Occipital lobe (tissue), 2 donors: ENCODE data around the gene ITIH4. TPM values are rescaled to one million over a fixed set of nuclear protein-coding genes. Genes with fewer than 3 reads are reported as not detected.
A peak's percentile ranks its signal among the peaks of the same experiment; 100 is the strongest.
"Not testable (repeated sequence)": the region's sequence is repeated elsewhere in the genome, so short reads cannot be mapped to it uniquely, and the experiment has no call there.

ENCODE experiments used
- DNase-seq: peaks from one replicate; lab custom pipeline; 2025; lab: John Stamatoyannopoulos, UW
- total RNA-seq: library from RNA; depleted of rRNA; stranded (reverse); fragments of >200 nt; gene quantifications from one replicate; pipeline ENCODE4 v1.2.3, GENCODE V29; 2014

The ITIH4 gene
- total RNA-seq, 1 donor from 2014 or later = 2.8 TPM

- no peak for DNase-seq
Measured at GRCh38 chr3:52784021-52784621, 46.4 kb downstream of the ITIH4 start.

- DNase-seq = no peak
Measured at GRCh38 chr3:52783211-52783555, 47.3 kb downstream of the ITIH4 start.

GRCh38 chr3:52782412-52783210 is 47.9 kb downstream of the ITIH4 start:
- no peak for DNase-seq

DNA sequence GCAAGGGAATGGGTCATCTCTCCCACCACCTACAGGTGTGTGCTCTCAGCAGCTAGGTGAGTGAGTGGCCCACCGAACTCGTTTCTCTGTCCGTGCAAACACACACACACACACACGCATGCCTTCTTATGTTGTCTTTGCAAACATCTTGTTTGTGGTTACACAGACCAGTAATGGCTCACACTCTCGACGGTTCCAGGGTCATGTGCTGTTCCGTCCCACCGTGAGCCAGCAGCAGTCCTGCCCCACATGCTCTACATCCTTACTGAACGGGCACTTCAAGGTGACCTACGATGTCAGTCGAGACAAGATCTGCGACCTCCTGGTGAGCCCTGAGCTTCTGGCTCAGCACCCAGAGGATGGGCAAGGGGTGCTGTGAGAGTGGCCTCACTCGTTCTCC is 48.7 kb downstream of the ITIH4 start:
- no peak for DNase-seq

DNA sequence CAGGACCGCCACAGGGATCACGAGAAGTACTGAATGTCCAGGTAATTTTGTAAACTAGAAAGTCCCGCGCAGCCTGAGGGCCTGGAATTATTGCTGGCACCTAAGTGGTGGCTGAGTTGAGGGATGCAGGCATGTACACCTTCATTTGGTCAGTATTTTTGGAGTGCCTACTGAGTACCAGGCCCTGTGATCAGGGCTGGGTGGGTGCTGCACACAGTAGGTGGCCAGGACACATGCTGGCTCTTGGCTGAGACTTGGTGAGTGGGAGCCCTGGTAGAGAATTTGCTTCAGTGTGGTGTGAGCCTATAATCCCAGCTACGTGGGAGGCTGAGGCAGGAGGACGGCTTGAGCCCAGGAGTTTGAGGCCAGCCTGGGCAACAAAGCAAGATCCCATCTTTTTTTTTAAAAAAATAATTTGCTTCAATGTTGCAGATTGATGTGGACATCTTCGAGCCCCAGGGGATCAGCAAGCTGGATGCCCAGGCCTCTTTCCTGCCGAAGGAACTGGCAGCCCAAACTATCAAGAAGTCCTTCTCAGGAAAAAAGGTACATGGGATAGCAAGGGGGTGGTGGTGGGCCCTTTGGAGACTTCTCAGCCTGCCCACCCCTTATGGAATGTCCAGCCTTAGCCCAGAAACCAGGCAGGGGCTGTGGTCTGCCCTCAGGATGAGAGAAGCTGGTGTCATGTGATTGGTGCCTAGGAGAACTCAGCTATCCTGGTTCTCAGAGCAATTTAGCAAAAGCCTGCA is 50.5 kb downstream of the ITIH4 start:
- no peak for DNase-seq

DNA sequence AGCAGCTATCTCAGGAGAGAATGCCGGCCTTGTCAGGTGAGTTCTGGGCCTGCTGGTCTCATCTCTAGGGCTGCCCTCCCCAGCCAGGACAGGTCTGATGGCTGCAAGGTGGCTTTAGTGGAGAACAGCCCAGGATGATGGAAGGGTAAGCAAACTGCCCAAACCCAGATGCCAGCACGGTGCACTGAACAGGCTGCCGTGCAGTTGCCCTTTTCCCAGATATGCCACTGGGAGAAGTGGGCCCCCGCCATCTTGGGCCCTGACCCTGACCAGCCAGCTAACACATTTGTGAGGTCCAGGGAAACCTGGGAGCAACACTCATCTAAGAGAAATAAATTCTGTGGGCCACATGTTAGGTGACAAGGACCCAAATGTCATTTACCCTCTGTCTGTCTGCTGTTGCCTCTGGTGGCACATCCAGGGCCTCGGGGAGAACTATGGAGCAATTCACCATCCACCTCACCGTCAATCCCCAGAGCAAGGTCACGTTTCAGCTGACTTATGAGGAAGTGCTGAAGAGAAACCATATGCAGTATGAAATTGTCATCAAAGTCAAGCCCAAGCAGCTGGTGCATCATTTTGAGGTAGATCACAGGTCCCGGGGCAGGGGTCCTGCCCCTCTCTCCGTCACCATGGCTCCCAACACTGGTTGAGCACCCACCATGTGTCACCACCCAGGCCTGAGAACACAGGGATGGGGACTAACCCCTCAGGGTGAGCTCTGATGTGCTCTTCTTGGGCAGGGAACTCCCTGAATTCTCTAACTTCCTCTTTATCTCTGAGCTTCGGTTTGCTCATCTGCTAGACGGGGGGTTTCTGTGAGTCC is 51.2 kb downstream of the ITIH4 start:
- no peak for DNase-seq

- DNase-seq = no peak
Measured at GRCh38 chr3:52777959-52778805, 52.3 kb downstream of the ITIH4 start.

DNA sequence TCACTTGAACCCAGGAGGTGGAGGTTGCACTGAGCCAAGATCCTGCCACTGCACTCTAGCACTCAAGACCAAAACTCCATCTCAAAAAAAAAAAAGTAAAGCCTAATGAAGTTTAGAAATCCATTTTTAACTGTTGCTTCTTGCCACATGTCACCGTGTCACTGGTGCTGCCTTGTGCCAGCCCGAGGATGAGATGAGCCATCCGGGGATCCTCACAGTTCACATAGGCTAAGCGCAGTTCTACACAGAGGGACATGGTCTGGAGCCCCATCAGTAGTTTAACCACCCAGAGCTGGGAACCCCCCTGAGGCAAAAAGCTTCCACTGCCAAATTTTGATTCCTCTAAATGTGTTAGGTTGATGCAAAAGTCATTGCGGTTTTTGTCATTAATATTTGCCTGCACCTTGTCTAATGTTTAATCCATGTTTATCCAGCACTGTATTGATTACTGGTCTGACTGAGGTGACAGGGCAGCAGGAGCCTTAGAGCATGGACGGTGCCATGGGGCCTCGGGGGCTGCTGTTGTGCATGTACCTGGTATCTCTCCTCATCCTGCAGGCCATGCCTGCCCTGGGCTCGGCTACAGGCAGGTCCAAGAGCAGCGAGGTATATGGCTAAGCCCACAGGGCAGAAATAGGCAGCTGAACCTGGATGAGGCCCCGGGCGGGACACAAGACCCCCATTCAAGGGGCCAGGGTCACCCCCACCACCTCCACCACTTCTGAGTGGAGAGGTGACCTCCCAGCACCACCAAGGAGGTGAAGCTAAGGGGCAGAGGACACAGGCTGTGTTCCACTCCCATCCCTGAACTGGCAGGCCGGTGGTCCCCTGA is 53.1 kb downstream of the ITIH4 start, which contains the start of gene ITIH1:
Gene ITIH1 (plus strand): TSS at position 473 of the 832 bp plus-strand sequence. CDS start 17 bp downstream, at position 490.
- no peak for DNase-seq

DNA sequence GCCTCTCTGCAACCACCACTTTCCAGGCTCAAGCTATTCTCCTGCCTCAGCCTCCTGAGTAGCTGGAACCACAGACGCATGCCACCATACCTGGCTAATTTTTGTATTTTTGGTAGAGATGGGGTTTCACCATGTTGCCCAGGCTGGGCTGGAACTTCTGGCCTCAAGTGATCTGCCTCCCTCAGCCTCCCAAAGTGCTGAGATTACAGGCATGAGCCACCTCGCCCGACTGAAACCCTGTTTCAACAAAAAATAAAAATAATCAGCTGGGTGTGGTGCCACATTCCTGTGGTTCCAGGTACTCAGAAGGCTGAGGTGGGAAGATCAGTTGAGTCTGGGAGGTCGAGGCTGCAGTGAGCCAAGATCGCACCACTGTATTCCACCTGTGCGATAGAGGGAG is 54.0 kb downstream of the ITIH4 start:
- DNase-seq = not testable (repeated sequence)

GRCh38 chr3:52775877-52776276 is 54.6 kb downstream of the ITIH4 start:
- no peak for DNase-seq

GRCh38 chr3:52774901-52775864 is 55.3 kb downstream of the ITIH4 start:
- DNase-seq = no peak

DNA sequence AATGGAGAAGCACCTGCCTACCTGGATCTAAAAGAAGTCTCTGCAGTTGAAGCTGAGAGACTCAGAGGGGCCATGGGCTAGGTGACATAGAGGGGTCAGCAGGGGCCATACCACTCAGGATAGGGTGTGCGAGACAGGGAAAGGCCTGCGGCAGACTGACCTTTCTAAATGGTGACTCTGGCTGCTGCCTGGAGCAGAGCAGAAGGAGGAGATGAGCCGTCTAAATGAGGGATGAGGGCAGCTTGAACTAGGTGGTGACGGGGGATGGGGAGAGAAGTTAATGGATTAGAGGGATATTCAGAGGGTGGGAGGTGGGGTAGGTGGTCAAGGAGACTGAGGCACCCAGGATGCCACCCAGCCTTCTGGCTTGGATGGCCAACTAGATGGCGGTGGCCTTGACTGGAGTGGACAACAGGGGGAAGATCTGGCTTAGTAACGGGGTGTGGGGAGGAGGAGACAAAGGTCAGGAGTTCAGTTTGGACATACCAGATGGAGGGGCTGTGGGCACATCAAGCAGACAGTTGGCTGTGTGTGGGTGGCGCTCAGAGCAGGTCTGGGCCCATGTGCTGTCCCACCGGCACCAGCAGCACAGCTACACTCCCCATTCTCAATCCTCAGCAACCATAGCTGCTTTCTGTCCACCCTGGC is 56.3 kb downstream of the ITIH4 start:
- DNase-seq = no peak

GRCh38 chr3:52773361-52774065 is 57.0 kb downstream of the ITIH4 start:
- no peak for DNase-seq

- DNase-seq = no peak
Measured at GRCh38 chr3:52771702-52772101, 58.8 kb downstream of the ITIH4 start.

DNA sequence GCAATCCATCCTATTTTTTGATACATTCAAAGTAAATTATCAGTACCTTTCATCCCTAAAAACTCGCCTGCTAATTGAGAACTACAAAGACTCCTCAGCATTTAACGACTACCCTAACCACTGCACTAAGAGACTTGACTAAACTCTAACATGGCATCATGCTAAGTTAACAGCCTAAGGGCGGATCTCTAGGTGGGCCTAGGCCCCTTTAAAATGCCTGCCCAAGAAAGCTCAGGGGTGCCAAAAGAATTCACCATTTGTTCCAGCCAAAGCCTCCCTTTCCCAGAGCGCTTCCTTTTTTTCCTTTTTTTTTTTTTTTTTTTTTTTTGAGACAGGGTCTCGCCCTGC is 59.2 kb downstream of the ITIH4 start:
- DNase-seq = no peak

GRCh38 chr3:52770496-52771333 is 59.8 kb downstream of the ITIH4 start, which contains the start of gene NEK4:
Gene NEK4, minus strand, starts transcription at chr3:52770940. Its CDS starts 194 bp downstream, at chr3:52770746.
- peak; percentile 91 for DNase-seq
